H1 (cell line): ENCODE results near the gene RASL10B. TPM values are rescaled to one million over a fixed set of nuclear protein-coding genes. Genes with fewer than 3 reads are reported as not detected.

Experiments used
- CTCF ChIA-PET: fragments of 300-600 bp; sonication (Branson Sonifier 250); formaldehyde crosslinking; loops from one replicate; lab custom pipeline; 2021; ENCODE audit not compliant: partially characterized antibody; lab: Charles Lee
- POLR2A ChIA-PET: fragments of 300-600 bp; sonication (Branson Sonifier 250); formaldehyde crosslinking; loops from one replicate; lab custom pipeline; 2021; ENCODE audit warnings: inconsistent platforms; ENCODE audit not compliant: partially characterized antibody; lab: Charles Lee
- DNase-seq, 2 experiments: peaks; one replicate each; pipeline versions ENCODE4 v3.0.0 to v3.0.0-alpha.2; 2010 to 2022; ENCODE audit warnings: low spot score in 2 of 2, low read depth in 1 of 2, mixed read lengths in 1 of 2
- FAIRE-seq: peaks from 2 replicates; lab custom pipeline; 2011; peaks lifted over from hg19 to GRCh38; lab: Jason Lieb, UNC
- H2AFZ ChIP-seq: 2 replicates; pipeline ENCODE4 v1.8.1; 2012; ENCODE audit warnings: low read length, inconsistent platforms
- H2AK5ac ChIP-seq: 2 replicates; pipeline ENCODE4 v1.6.1; 2013; ENCODE audit warnings: low read depth, low read length
- H2BK120ac ChIP-seq: replicated peaks from 2 replicates; pipeline ENCODE3; 2013; ENCODE audit warnings: low read depth, low read length, inconsistent platforms
- H2BK12ac ChIP-seq: 2 replicates; pipeline ENCODE4 v1.6.1; 2013; ENCODE audit warnings: low read depth, low read length
- H2BK15ac ChIP-seq: 2 replicates; pipeline ENCODE4 v1.6.1; 2013; ENCODE audit warnings: low read length
- H2BK20ac ChIP-seq: 2 replicates; pipeline ENCODE4 v1.6.1; 2013; ENCODE audit warnings: low read length
- H2BK5ac ChIP-seq: 2 replicates; pipeline ENCODE4 v1.6.1; 2013; ENCODE audit warnings: low read depth, low read length
- H3K14ac ChIP-seq: 2 replicates; pipeline ENCODE4 v1.6.1; 2013; ENCODE audit warnings: inconsistent platforms; ENCODE audit not compliant: insufficient read length
- H3K18ac ChIP-seq: 2 replicates; pipeline ENCODE4 v1.6.1; 2013; ENCODE audit warnings: low read length; ENCODE audit errors: extremely low read depth
- H3K23ac ChIP-seq: 2 replicates; pipeline ENCODE4 v1.6.1; 2013; ENCODE audit warnings: inconsistent platforms; ENCODE audit not compliant: insufficient read length
- H3K23me2 ChIP-seq: 2 replicates; pipeline ENCODE4 v1.6.1; 2013; ENCODE audit warnings: low read depth, low read length
- H3K27ac ChIP-seq: 2 replicates; pipeline ENCODE4 v1.6.1; 2011; ENCODE audit warnings: low read depth, low read length, inconsistent platforms
- H3K27me3 ChIP-seq, 4 experiments: replicated peaks in 1 of 4; 1 replicate in 1 of 4; 2 replicates in 3 of 4; pipeline versions ENCODE4 v1.6.1 to v1.8.1; 2011 to 2013; ENCODE audit warnings: low read length in 3 of 4, mild to moderate bottlenecking in 3 of 4, inconsistent platforms in 2 of 4, mixed read lengths in 2 of 4, moderate library complexity in 1 of 4; ENCODE audit not compliant: control insufficient read depth in 3 of 4, insufficient read depth in 3 of 4; ENCODE audit errors: extremely low read depth in 1 of 4
- H3K36me3 ChIP-seq, 4 experiments: 2 replicates each; pipeline versions ENCODE4 v1.6.1 to v1.8.1; 2011 to 2013; ENCODE audit warnings: mild to moderate bottlenecking in 4 of 4, low read length in 3 of 4, moderate library complexity in 2 of 4, control low read depth in 1 of 4, inconsistent platforms in 1 of 4; ENCODE audit not compliant: insufficient read depth in 4 of 4, control insufficient read depth in 2 of 4
- H3K4ac ChIP-seq: replicated peaks from 2 replicates; pipeline ENCODE3; 2013; ENCODE audit warnings: low read length, low read depth, mixed read lengths, inconsistent platforms; ENCODE audit not compliant: insufficient read length
- H3K4me1 ChIP-seq, 4 experiments: replicated peaks in 1 of 4; 1 replicate in 1 of 4; 2 replicates in 3 of 4; pipeline versions ENCODE4 v1.6.1 to v1.8.1; 2011 to 2013; ENCODE audit warnings: low read length in 3 of 4, inconsistent platforms in 2 of 4, mixed read lengths in 1 of 4; ENCODE audit not compliant: insufficient read depth in 4 of 4, control insufficient read depth in 3 of 4
- H3K4me2 ChIP-seq, 2 experiments: 2 replicates each; pipeline versions ENCODE4 v1.6.1 to v1.8.1; 2011 to 2013; ENCODE audit warnings: low read depth in 2 of 2, low read length in 2 of 2, control low read depth in 1 of 2, inconsistent platforms in 1 of 2, mild to moderate bottlenecking in 1 of 2; ENCODE audit not compliant: insufficient read depth in 1 of 2
- H3K4me3 ChIP-seq, 4 experiments: fragments of 200-600, 300-600 bp in 1 of 4; sonication (generic), shearing (Covaris generic), sonication (Bioruptor Twin) in 1 of 4; 2 replicates each; pipeline versions ENCODE4 v1.5.1 to v1.8.1; 2011 to 2016; ENCODE audit warnings: low read length in 4 of 4, low read depth in 3 of 4, control low read depth in 2 of 4, inconsistent platforms in 2 of 4, mild to moderate bottlenecking in 2 of 4, mixed read lengths in 1 of 4, moderate library complexity in 1 of 4; ENCODE audit not compliant: insufficient read depth in 2 of 4; ENCODE audit errors: extremely low read depth in 1 of 4
- H3K56ac ChIP-seq: replicated peaks from 2 replicates; pipeline ENCODE3; 2013; ENCODE audit warnings: low read depth, mild to moderate bottlenecking, mixed read lengths, low read length, inconsistent platforms; ENCODE audit not compliant: insufficient read length
- H3K79me1 ChIP-seq: 2 replicates; pipeline ENCODE4 v1.6.1; 2013; ENCODE audit warnings: low read depth, low read length, control low read depth
- H3K79me2 ChIP-seq, 2 experiments: 2 replicates each; pipeline versions ENCODE4 v1.6.1 to v1.8.1; 2012 to 2013; ENCODE audit warnings: low read length in 2 of 2, mild to moderate bottlenecking in 2 of 2, inconsistent platforms in 1 of 2; ENCODE audit not compliant: insufficient read depth in 2 of 2, control insufficient read depth in 1 of 2
- H3K9ac ChIP-seq, 4 experiments: replicated peaks in 1 of 4; 1 replicate in 1 of 4; 2 replicates in 3 of 4; pipeline versions ENCODE4 v1.6.1 to v1.8.1; 2011 to 2013; ENCODE audit warnings: low read depth in 3 of 4, low read length in 3 of 4, control low read depth in 2 of 4, mild to moderate bottlenecking in 2 of 4, moderate library complexity in 2 of 4, inconsistent platforms in 1 of 4; ENCODE audit errors: extremely low read depth in 1 of 4
- H3K9me3 ChIP-seq, 2 experiments: 2 replicates each; pipeline versions ENCODE4 v1.6.1 to v1.8.1; 2012 to 2013; ENCODE audit warnings: mild to moderate bottlenecking in 2 of 2, moderate library complexity in 2 of 2, control low read depth in 1 of 2, inconsistent platforms in 1 of 2, low read depth in 1 of 2, low read length in 1 of 2, mixed read lengths in 1 of 2; ENCODE audit not compliant: insufficient read depth in 2 of 2
- H4K20me1 ChIP-seq, 2 experiments: replicated peaks in 1 of 2; 2 replicates each; pipeline versions ENCODE3 to v1.8.1; 2011 to 2013; ENCODE audit warnings: inconsistent platforms in 2 of 2, low read length in 2 of 2, mild to moderate bottlenecking in 1 of 2; ENCODE audit not compliant: insufficient read depth in 2 of 2, control insufficient read depth in 1 of 2
- H4K5ac ChIP-seq: 2 replicates; pipeline ENCODE4 v1.6.1; 2013; ENCODE audit warnings: low read length, low read depth, mixed read lengths, inconsistent platforms; ENCODE audit not compliant: insufficient read length
- H4K8ac ChIP-seq: 2 replicates; pipeline ENCODE4 v1.8.0; 2013; ENCODE audit warnings: mild to moderate bottlenecking, moderate library complexity, low read length, inconsistent platforms; ENCODE audit not compliant: insufficient read depth; ENCODE audit errors: extremely low read depth
- H4K91ac ChIP-seq: replicated peaks from 2 replicates; pipeline ENCODE3; 2013; ENCODE audit warnings: low read length, mixed read lengths, inconsistent platforms; ENCODE audit not compliant: insufficient read length
- BRCA1 ChIP-seq: IDR thresholded peaks from 2 replicates; pipeline ENCODE4 v1.6.1; 2012; ENCODE audit warnings: low read depth, low read length, improper control_type of control experiment
- CREB1 ChIP-seq: IDR thresholded peaks from 2 replicates; pipeline ENCODE4 v1.6.1; 2012; ENCODE audit warnings: inconsistent platforms
- CTCF ChIP-seq, 3 experiments: IDR thresholded peaks; 1 replicate in 2 of 3; 2 replicates in 1 of 3; pipeline versions ENCODE4 v1.5.1 to v1.6.1; 2011; ENCODE audit warnings: low read length in 3 of 3, mild to moderate bottlenecking in 3 of 3, inconsistent platforms in 2 of 3, low read depth in 1 of 3, moderate library complexity in 1 of 3; ENCODE audit not compliant: insufficient read depth in 1 of 3; ENCODE audit errors: control extremely low read depth in 1 of 3
- EGR1 ChIP-seq: IDR thresholded peaks from 2 replicates; pipeline ENCODE4 v1.6.1; 2011; ENCODE audit warnings: low read depth, low read length, borderline replicate concordance
- GABPA ChIP-seq: IDR thresholded peaks from 2 replicates; pipeline ENCODE4 v1.6.1; 2011; ENCODE audit warnings: mild to moderate bottlenecking, low read length, moderate library complexity, borderline replicate concordance; ENCODE audit not compliant: insufficient read depth
- GTF2F1 ChIP-seq: IDR thresholded peaks from 2 replicates; pipeline ENCODE4 v1.6.1; 2012; ENCODE audit warnings: low read depth, low read length, improper control_type of control experiment, borderline replicate concordance
- HDAC6 ChIP-seq: IDR thresholded peaks from one replicate; pipeline ENCODE4 v1.7.1; 2012; ENCODE audit warnings: low read depth, mild to moderate bottlenecking, inconsistent platforms, low read length, moderate library complexity
- RAD21 ChIP-seq, 2 experiments: IDR thresholded peaks in 1 of 2; conservative IDR thresholded peaks in 1 of 2; 2 replicates each; pipeline ENCODE4 v1.6.1; 2011; ENCODE audit warnings: low read depth in 2 of 2, low read length in 2 of 2, improper control_type of control experiment in 1 of 2, inconsistent platforms in 1 of 2, mild to moderate bottlenecking in 1 of 2, moderate library complexity in 1 of 2
- RXRA ChIP-seq: IDR thresholded peaks from 2 replicates; pipeline ENCODE4 v1.6.1; 2011; ENCODE audit warnings: low read depth, mild to moderate bottlenecking, low read length, moderate library complexity; ENCODE audit not compliant: insufficient read depth
- SIN3A ChIP-seq, 2 experiments: IDR thresholded peaks in 1 of 2; conservative IDR thresholded peaks in 1 of 2; 2 replicates each; pipeline ENCODE4 v1.6.1; 2011 to 2012; ENCODE audit warnings: low read length in 2 of 2, improper control_type of control experiment in 1 of 2, low read depth in 1 of 2, mild to moderate bottlenecking in 1 of 2
- YY1 ChIP-seq: IDR thresholded peaks from 2 replicates; pipeline ENCODE4 v1.6.1; 2011; ENCODE audit warnings: low read depth, mild to moderate bottlenecking, low read length
- WGBS, 2 experiments: shearing (Covaris generic) in 1 of 2; methylation state at CpG; one replicate each; pipeline versions ENCODE4 v1.1.6 to v1.1.7; 2013 to 2015; ENCODE audit warnings: low lambda C conversion rate in 2 of 2, mixed read lengths in 2 of 2, inconsistent platforms in 1 of 2, low coverage in 1 of 2, missing lambda C conversion rate in 1 of 2; ENCODE audit not compliant: insufficient replicate concordance in 2 of 2, insufficient coverage in 1 of 2, insufficient read length in 1 of 2; ENCODE audit errors: extremely low coverage in 1 of 2, missing lambda C conversion rate in 1 of 2; 5-methylcytosine and 5-hydroxymethylcytosine counted together
- polyA plus RNA-seq, 7 experiments: library from polyadenylated mRNA; depleted of rRNA in 3 of 7; stranded (reverse) in 5 of 7; unstranded in 2 of 7; fragments of >200 nt in 5 of 7; fragments of 200-250 nt in 2 of 7; gene quantifications; 1 replicate in 5 of 7; 2 replicates in 1 of 7; 4 replicates in 1 of 7; pipeline versions ENCODE4 v1.2.1 to v1.2.3, GENCODE V29; 2011 to 2013; ENCODE audit warnings: missing spikeins in 2 of 7, mixed read lengths in 2 of 7
- total RNA-seq: library from RNA; stranded (reverse); fragmentation: NEBNext Ultra II Directional; extraction: Animal tissue kit (Norgen Biotek cat#: 25700); gene quantifications from 2 replicates; pipeline ENCODE4 v1.2.1, GENCODE V29; 2021

Gene RASL10B
- total and polyA plus RNA-seq, 2 of the 8 experiments (the other 6 are each of a cell fraction or from before 2014, with no cell fraction given): 17.5 to 22.8 TPM

DNA sequence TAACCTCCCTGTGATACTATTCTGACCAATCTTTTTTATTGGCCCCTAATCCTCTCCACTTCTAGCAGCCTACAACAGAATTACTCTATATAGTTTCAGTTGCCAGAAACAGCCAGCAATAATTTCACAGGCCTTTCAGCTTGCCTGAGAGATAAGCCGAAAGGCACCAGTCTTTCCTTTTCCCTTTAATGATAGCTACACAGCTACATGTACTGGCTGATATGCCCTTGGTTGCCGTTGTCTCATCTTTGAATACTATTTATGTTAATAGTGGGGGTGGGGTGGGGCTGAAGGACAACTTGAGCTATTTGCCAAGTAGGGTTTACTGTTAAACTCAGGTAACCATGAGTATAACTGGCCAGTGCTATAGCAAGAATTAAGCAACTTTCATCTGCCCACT is 35.8 kb upstream of the RASL10B start:
- no peak overlapping the region for H3K23ac ChIP-seq
- no peak overlapping the region for H2BK5ac ChIP-seq
- no peaks in the 10 kb centered on the region for H3K23me2 ChIP-seq
- H4K20me1 ChIP-seq: peaks cover 0 to 4% of the 10 kb centered on the region in 2 experiments
- H3K36me3 ChIP-seq: peaks cover 0 to 17% (median 9%) of the 10 kb centered on the region in 4 experiments; a peak in 4 of 8 replicates
- no peak overlapping the region for H3K56ac ChIP-seq
- H4K91ac ChIP-seq: no peak overlapping the region
- CTCF ChIA-PET: interaction anchor here (0.9 to 2.6 kb wide), 8 partner anchors 13 to 82 kb away, joined by 3 to 10 read pairs (median 3); no protein-coding TSS in a partner anchor
- WGBS, 2 experiments: 81% methylated on average over 2 of the region's 2 CpGs; no CpG with 5 or more reads in 1 of the 2 experiments
- H3K79me2 ChIP-seq: no peaks in the 10 kb centered on the region
- no peak overlapping the region for H2AK5ac ChIP-seq
- H3K27ac ChIP-seq: no peak overlapping the region
- no peak overlapping the region for H2BK15ac ChIP-seq
- H3K18ac ChIP-seq: no peak overlapping the region
- H2AFZ ChIP-seq: no peak overlapping the region
- H3K4me1 ChIP-seq: no peaks in the 10 kb centered on the region
- no peak overlapping the region for H4K5ac ChIP-seq
- no peak overlapping the region for H3K4me3 ChIP-seq
- FAIRE-seq (no peak), DNase-seq (no peak)
- POLR2A ChIA-PET: interaction anchor here (0.9 to 1.4 kb wide), 4 partner anchors 10 to 69 kb away, joined by 3 read pairs; no protein-coding TSS in a partner anchor
- H2BK20ac ChIP-seq: no peak overlapping the region
- H3K79me1 ChIP-seq: no peaks in the 10 kb centered on the region
- no peak overlapping the region for H3K4ac ChIP-seq
- H2BK12ac ChIP-seq: no peak overlapping the region
- H3K27me3 ChIP-seq: no peaks in the 10 kb centered on the region
- no peak overlapping the region for H3K4me2 ChIP-seq
- H3K9ac ChIP-seq: no peak overlapping the region
- H3K14ac ChIP-seq: no peak overlapping the region
- no peak overlapping the region for H2BK120ac ChIP-seq
- H4K8ac ChIP-seq: no peak overlapping the region
- no peaks in the 10 kb centered on the region for H3K9me3 ChIP-seq
- TF ChIP-seq CTCF (IDR thresholded peaks at IDR 0.05; ENCODE audit: control extremely low read depth in 1 of 3, insufficient read depth in 1 of 3, low read depth in 1 of 3, low read length in 3 of 3) (no peak), SIN3A (conservative IDR thresholded peaks at IDR 0.05 in 1 of 2, IDR thresholded peaks at IDR 0.05 in 1 of 2; ENCODE audit: low read depth in 1 of 2, low read length in 2 of 2) (no peak), EGR1 (no peak), GTF2F1 (no peak), GABPA (no peak), HDAC6 (no peak), RAD21 (IDR thresholded peaks at IDR 0.05 in 1 of 2, conservative IDR thresholded peaks at IDR 0.05 in 1 of 2; ENCODE audit: low read depth in 2 of 2, low read length in 2 of 2) (no peak), BRCA1 (no peak), CREB1 (no peak), RXRA (no peak), YY1 (no peak)
